ENCODE data around the gene PCSK5. TPM values are rescaled to one million over a fixed set of nuclear protein-coding genes. Genes with fewer than 3 reads are reported as not detected.
"Not testable (repeated sequence)": the region's sequence is repeated elsewhere in the genome, so short reads cannot be mapped to it uniquely, and the experiment has no call there.

The PCSK5 gene
- total RNA-seq, 2 experiments from 2014 or later: 3.0 to 3.1 TPM

DNA sequence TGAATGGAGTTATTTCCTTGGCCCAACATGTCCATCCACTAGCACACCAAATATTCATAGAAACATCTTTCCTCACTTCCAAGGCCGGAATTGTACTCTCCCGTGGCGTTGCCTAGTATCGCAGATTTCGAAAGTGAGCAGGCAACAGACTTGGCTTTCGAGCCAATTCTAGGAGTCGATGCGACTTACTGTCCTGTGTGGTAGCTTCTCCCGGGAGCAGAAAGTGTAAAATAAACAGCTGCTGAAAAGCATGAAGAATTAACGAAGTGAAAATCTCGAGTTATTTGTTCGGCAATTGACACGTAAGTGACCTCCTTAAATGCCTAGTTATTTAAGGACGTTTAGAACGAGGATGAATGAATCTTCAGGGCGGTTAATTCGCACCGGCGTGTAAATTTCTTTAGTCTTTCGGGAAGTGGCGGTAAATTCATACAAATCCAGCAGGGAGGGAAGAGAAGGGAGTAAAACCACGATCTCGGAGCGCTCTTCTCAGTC, 449 bp upstream of the PCSK5 start:
- intact Hi-C loops (cut with DNase I, micrococcal nuclease): loop anchor here (2.0 to 10.0 kb wide), 12 partner anchors 21 to 863 kb away; partner anchors contain the start of genes CARNMT1 (in 1 of the 2), NMRK1 (in 1 of the 2), OSTF1 (in 1 of the 2) and RFK (in 1 of the 2)
- no peaks in the 10 kb centered on the region for H3K9me3 Mint-ChIP-seq (ENCODE audit: low read depth)
- POLR2A ChIA-PET: no interaction called here
- ATAC-seq: no peak
- H3K4me1 Mint-ChIP-seq: peaks cover 29% of the 10 kb centered on the region
- peak overlapping the region; percentile 72 for H3K27ac Mint-ChIP-seq
- DNase-seq: peak; percentile 22
- CTCF ChIA-PET: interaction anchor here (0.7 to 1.2 kb wide), 3 partner anchors 42 to 198 kb away, joined by 3 read pairs; no protein-coding TSS in a partner anchor
- H3K27me3 Mint-ChIP-seq: peaks cover 4% of the 10 kb centered on the region
- no peaks in the 10 kb centered on the region for H3K36me3 Mint-ChIP-seq (ENCODE audit: low read depth)
- H3K4me3 Mint-ChIP-seq: peak overlapping the region; percentile 93

GRCh38 chr9:75891277-75891741, 836 bp downstream of the PCSK5 start:
- H3K27me3 Mint-ChIP-seq: peaks cover 4% of the 10 kb centered on the region
- peak; percentile 39 for ATAC-seq
- peak overlapping the region; percentile 93 for H3K4me3 Mint-ChIP-seq
- H3K36me3 Mint-ChIP-seq (ENCODE audit: low read depth): no peaks in the 10 kb centered on the region
- H3K4me1 Mint-ChIP-seq: peaks cover 36% of the 10 kb centered on the region
- peak overlapping the region; percentile 76 for H3K27ac Mint-ChIP-seq
- CTCF ChIA-PET: no interaction called here
- POLR2A ChIA-PET: no interaction called here
- intact Hi-C loops (cut with DNase I, micrococcal nuclease): loop anchor here (2.0 to 10.0 kb wide), 12 partner anchors 19 to 864 kb away; partner anchors contain the start of genes CARNMT1 (in 1 of the 2), NMRK1 (in 1 of the 2), OSTF1 (in 1 of the 2) and RFK (in 1 of the 2)
- H3K9me3 Mint-ChIP-seq (ENCODE audit: low read depth): no peaks in the 10 kb centered on the region
- DNase-seq: peak; percentile 68

- POLR2A ChIA-PET: no interaction called here
- Mint-ChIP-seq H3K27ac (peak overlapping the region; percentile 76), H3K4me1 (peaks cover 36% of the 10 kb centered on the region), H3K36me3 (ENCODE audit: low read depth) (no peaks in the 10 kb centered on the region), H3K9me3 (ENCODE audit: low read depth) (no peaks in the 10 kb centered on the region), H3K4me3 (peak overlapping the region; percentile 93), H3K27me3 (peaks cover 4% of the 10 kb centered on the region)
- intact Hi-C loops (cut with DNase I, micrococcal nuclease): loop anchor here (1.0 to 10.0 kb wide), 14 partner anchors 19 to 864 kb away; partner anchors contain the start of genes CARNMT1 (in 1 of the 2), NMRK1 (in 1 of the 2), OSTF1 (in 1 of the 2) and RFK (in 1 of the 2)
- DNase-seq (peak; percentile 44), ATAC-seq (no peak)
- CTCF ChIA-PET: interaction anchor here (1.5 kb wide), 1 partner anchor 25 kb away, joined by 3 read pairs; no protein-coding TSS in a partner anchor
Measured at GRCh38 chr9:75891771-75892215, 1.3 kb downstream of the PCSK5 start.

- H3K4me1 Mint-ChIP-seq: peaks cover 36% of the 10 kb centered on the region
- peak; percentile 66 for DNase-seq
- intact Hi-C loops (cut with DNase I, micrococcal nuclease): loop anchor here (1.0 to 10.0 kb wide), 11 partner anchors 26 to 865 kb away; partner anchors contain the start of gene CARNMT1 (in 1 of the 2)
- ATAC-seq: peak; percentile 14
- no peaks in the 10 kb centered on the region for H3K36me3 Mint-ChIP-seq (ENCODE audit: low read depth)
- POLR2A ChIA-PET: no interaction called here
- H3K9me3 Mint-ChIP-seq (ENCODE audit: low read depth): no peaks in the 10 kb centered on the region
- peaks cover 4% of the 10 kb centered on the region for H3K27me3 Mint-ChIP-seq
- peak overlapping the region; percentile 76 for H3K27ac Mint-ChIP-seq
- CTCF ChIA-PET: interaction anchor here (0.6 to 1.5 kb wide), 4 partner anchors 11 to 363 kb away, joined by 3 read pairs; no protein-coding TSS in a partner anchor
- peak overlapping the region; percentile 93 for H3K4me3 Mint-ChIP-seq
Measured at GRCh38 chr9:75892216-75892911, 1.9 kb downstream of the PCSK5 start.

DNA sequence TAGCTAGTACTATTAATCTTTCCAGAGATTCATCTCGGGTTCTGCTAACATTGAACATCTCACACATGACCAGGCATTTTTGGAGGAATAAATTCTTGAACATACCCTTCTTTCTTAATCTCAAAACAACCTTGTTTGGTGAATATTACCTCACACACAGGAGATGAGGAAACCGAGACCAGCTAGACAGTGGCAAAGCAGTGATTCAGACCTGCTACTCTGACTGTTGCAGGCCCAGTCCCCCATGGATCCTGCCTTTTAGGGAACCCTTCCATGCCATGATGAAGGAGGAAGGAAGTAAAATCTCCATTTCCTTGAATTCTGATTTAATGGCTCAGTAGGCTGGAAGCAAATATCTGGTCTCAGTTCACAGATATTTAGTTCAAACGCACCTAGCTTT, 2.6 kb downstream of the PCSK5 start:
- ChIA-PET POLR2A (no interaction called here), CTCF (interaction anchor here (0.6 to 1.5 kb wide), 4 partner anchors 10 to 363 kb away, joined by 3 read pairs; no protein-coding TSS in a partner anchor)
- intact Hi-C loops (cut with DNase I, micrococcal nuclease): loop anchor here (2.0 to 10.0 kb wide), 10 partner anchors 26 to 866 kb away; partner anchors contain the start of gene CARNMT1 (in 1 of the 2)
- ATAC-seq: no peak
- H3K4me3 Mint-ChIP-seq: peak overlapping the region; percentile 93
- no peaks in the 10 kb centered on the region for H3K36me3 Mint-ChIP-seq (ENCODE audit: low read depth)
- H3K4me1 Mint-ChIP-seq: peaks cover 36% of the 10 kb centered on the region
- no peak overlapping the region for H3K27ac Mint-ChIP-seq
- H3K9me3 Mint-ChIP-seq (ENCODE audit: low read depth): no peaks in the 10 kb centered on the region
- H3K27me3 Mint-ChIP-seq: peaks cover 4% of the 10 kb centered on the region
- peak; percentile 18 for DNase-seq

GRCh38 chr9:75894566-75894965, 4.1 kb downstream of the PCSK5 start:
- ChIA-PET POLR2A (no interaction called here), CTCF (no interaction called here)
- intact Hi-C loops (cut with DNase I, micrococcal nuclease): loop anchor here (5.0 to 10.0 kb wide), 9 partner anchors 108 to 867 kb away; partner anchors contain the start of gene CARNMT1 (in 1 of the 2)
- DNase-seq (no peak), ATAC-seq (no peak)
- H3K27ac Mint-ChIP-seq: no peak overlapping the region
- H3K4me1 Mint-ChIP-seq: peaks cover 34% of the 10 kb centered on the region
- peaks cover 2% of the 10 kb centered on the region for H3K27me3 Mint-ChIP-seq
- no peaks in the 10 kb centered on the region for H3K9me3 Mint-ChIP-seq (ENCODE audit: low read depth)
- no peak overlapping the region for H3K4me3 Mint-ChIP-seq
- H3K36me3 Mint-ChIP-seq (ENCODE audit: low read depth): no peaks in the 10 kb centered on the region

GRCh38 chr9:75895112-75895511, 4.6 kb downstream of the PCSK5 start:
- Mint-ChIP-seq H3K9me3 (ENCODE audit: low read depth) (no peaks in the 10 kb centered on the region), H3K27me3 (peaks cover 2% of the 10 kb centered on the region), H3K36me3 (ENCODE audit: low read depth) (no peaks in the 10 kb centered on the region), H3K4me3 (no peak overlapping the region), H3K4me1 (peaks cover 28% of the 10 kb centered on the region), H3K27ac (no peak overlapping the region)
- ChIA-PET CTCF (no interaction called here), POLR2A (no interaction called here)
- DNase-seq (no peak), ATAC-seq (no peak)
- intact Hi-C loops (cut with DNase I, micrococcal nuclease): loop anchor here in 1 of 2 experiments (10.0 kb wide), 2 partner anchors 290 to 400 kb away; no protein-coding TSS in a partner anchor

GRCh38 chr9:75896193-75896592, 5.7 kb downstream of the PCSK5 start:
- intact Hi-C loops (cut with DNase I, micrococcal nuclease): loop anchor here (2.0 to 10.0 kb wide), 3 partner anchors 79 to 399 kb away; no protein-coding TSS in a partner anchor
- POLR2A ChIA-PET: no interaction called here
- no peak overlapping the region for H3K27ac Mint-ChIP-seq
- H3K4me1 Mint-ChIP-seq: peaks cover 28% of the 10 kb centered on the region
- H3K9me3 Mint-ChIP-seq (ENCODE audit: low read depth): peaks cover 3% of the 10 kb centered on the region
- no peak for ATAC-seq
- H3K4me3 Mint-ChIP-seq: no peak overlapping the region
- peaks cover under 1% of the 10 kb centered on the region for H3K36me3 Mint-ChIP-seq (ENCODE audit: low read depth)
- CTCF ChIA-PET: no interaction called here
- no peak for DNase-seq
- peaks cover 2% of the 10 kb centered on the region for H3K27me3 Mint-ChIP-seq

GRCh38 chr9:75900893-75901524, 10.5 kb downstream of the PCSK5 start:
- H3K27ac Mint-ChIP-seq; CTCF ChIA-PET; H3K9me3 Mint-ChIP-seq (ENCODE audit: low read depth); POLR2A ChIA-PET; DNase-seq; H3K27me3 Mint-ChIP-seq; intact Hi-C loops (cut with DNase I, micrococcal nuclease); H3K36me3 Mint-ChIP-seq (ENCODE audit: low read depth); H3K4me3 Mint-ChIP-seq; ATAC-seq: not testable (repeated sequence)
- H3K4me1 Mint-ChIP-seq: peaks cover 19% of the 10 kb centered on the region

DNA sequence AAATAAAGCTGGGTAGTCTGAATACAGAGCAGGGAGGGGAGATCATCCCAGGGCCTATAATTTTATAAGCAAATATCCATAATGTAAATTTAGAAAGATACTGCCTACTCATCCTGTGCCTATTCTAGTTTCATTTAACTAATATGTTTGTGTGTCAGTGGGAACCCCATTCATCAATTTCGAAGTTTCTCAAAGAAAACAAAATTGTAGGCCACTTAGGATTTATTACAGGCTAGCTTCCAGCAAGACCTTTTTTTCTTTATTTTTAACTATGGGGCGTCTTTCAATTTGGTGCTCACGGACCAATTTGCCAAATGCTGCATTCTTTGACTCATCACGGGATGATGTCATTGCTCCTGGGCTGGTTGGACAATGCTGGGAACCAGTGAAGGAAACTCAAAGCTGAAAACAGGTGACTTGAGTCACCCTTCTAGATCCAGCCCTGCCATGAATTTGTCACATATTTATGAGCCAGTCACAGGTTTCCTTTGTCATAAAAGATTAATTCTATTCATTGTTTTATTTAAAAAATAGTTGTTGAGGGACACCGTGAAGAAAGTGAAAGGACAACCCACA, 13.4 kb downstream of the PCSK5 start:
- ATAC-seq (peak; percentile 89), DNase-seq (peak; percentile 47)
- Mint-ChIP-seq H3K27me3 (no peaks in the 10 kb centered on the region), H3K36me3 (ENCODE audit: low read depth) (peaks cover 4% of the 10 kb centered on the region), H3K27ac (no peak overlapping the region), H3K4me3 (no peak overlapping the region), H3K4me1 (peaks cover 25% of the 10 kb centered on the region), H3K9me3 (ENCODE audit: low read depth) (peaks cover 3% of the 10 kb centered on the region)
- CTCF ChIA-PET: interaction anchor here (0.7 to 1.2 kb wide), 2 partner anchors 11 to 644 kb away, joined by 3 read pairs; no protein-coding TSS in a partner anchor
- POLR2A ChIA-PET: no interaction called here
- intact Hi-C loops (cut with DNase I, micrococcal nuclease): no loop called here

GRCh38 chr9:75904364-75904763, 13.9 kb downstream of the PCSK5 start:
- intact Hi-C loops (cut with DNase I, micrococcal nuclease): no loop called here
- Mint-ChIP-seq H3K9me3 (ENCODE audit: low read depth) (peaks cover 3% of the 10 kb centered on the region), H3K36me3 (ENCODE audit: low read depth) (peaks cover 4% of the 10 kb centered on the region)

More at GRCh38 chr9:75904364-75904763, 13.9 kb downstream of the PCSK5 start:
- Mint-ChIP-seq H3K4me3 (no peak overlapping the region), H3K27ac (no peak overlapping the region), H3K4me1 (peaks cover 24% of the 10 kb centered on the region), H3K27me3 (no peaks in the 10 kb centered on the region)
- POLR2A ChIA-PET: no interaction called here
- ATAC-seq (no peak), DNase-seq (no peak)
- CTCF ChIA-PET: no interaction called here

Measured in activated CD4-positive, alpha-beta T cell treated with anti-CD3 and anti-CD28 coated beads for 36 hours (primary cell).